Measurements from ENCODE around the gene CTDP1. TPM values are rescaled to one million over a fixed set of nuclear protein-coding genes. Genes with fewer than 3 reads are reported as not detected.

The CTDP1 gene
- polyA plus RNA-seq, 1 experiment, result 12.9 TPM

DNA sequence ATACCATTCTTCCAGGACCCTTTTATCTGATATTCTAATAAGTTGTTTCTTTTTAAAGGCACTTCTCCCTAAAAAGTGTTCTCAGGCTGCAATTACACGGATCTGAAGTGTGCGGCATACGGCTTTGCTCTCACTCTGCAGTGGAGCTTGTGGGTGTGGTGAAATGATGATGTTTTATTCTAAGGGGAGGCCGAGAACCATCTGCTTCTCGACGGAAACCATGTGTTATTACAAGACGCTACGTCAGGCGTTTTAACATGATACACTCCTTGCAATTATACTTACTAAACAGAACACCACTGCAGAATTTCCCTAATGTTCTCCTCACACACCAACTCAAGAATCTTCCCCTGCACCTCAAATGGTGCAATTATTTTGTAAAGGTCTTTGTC lies 34.9 kb upstream of the CTDP1 start:
- DNase-seq (ENCODE audit: low read depth), result no peak
- H3K36me3 ChIP-seq (ENCODE audit: control insufficient read depth, insufficient read depth, low read length), result no peaks in the 10 kb centered on the region
- H3K4me3 ChIP-seq (ENCODE audit: low read depth, low read length), result no peak overlapping the region
- POLR2A ChIA-PET, result interaction anchor here (0.5 kb wide), 1 partner anchor 273 kb away, joined by 3 read pairs; no protein-coding TSS in a partner anchor
- TF ChIP-seq, protein P1, sequence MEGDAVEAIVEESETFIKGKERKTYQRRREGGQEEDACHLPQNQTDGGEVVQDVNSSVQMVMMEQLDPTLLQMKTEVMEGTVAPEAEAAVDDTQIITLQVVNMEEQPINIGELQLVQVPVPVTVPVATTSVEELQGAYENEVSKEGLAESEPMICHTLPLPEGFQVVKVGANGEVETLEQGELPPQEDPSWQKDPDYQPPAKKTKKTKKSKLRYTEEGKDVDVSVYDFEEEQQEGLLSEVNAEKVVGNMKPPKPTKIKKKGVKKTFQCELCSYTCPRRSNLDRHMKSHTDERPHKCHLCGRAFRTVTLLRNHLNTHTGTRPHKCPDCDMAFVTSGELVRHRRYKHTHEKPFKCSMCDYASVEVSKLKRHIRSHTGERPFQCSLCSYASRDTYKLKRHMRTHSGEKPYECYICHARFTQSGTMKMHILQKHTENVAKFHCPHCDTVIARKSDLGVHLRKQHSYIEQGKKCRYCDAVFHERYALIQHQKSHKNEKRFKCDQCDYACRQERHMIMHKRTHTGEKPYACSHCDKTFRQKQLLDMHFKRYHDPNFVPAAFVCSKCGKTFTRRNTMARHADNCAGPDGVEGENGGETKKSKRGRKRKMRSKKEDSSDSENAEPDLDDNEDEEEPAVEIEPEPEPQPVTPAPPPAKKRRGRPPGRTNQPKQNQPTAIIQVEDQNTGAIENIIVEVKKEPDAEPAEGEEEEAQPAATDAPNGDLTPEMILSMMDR (IDR thresholded peaks at IDR 0.05; ENCODE audit: insufficient read depth, low read depth, low read length), result no peak
- CTCF ChIA-PET, result interaction anchor here (0.5 to 2.2 kb wide), 16 partner anchors 10 to 294 kb away, joined by 3 to 22 read pairs (median 4); partner anchors contain the start of gene NFATC1
- peaks cover 5% of the 10 kb centered on the region for H3K27me3 ChIP-seq (ENCODE audit: control insufficient read depth, insufficient read depth, low read length)

DNA sequence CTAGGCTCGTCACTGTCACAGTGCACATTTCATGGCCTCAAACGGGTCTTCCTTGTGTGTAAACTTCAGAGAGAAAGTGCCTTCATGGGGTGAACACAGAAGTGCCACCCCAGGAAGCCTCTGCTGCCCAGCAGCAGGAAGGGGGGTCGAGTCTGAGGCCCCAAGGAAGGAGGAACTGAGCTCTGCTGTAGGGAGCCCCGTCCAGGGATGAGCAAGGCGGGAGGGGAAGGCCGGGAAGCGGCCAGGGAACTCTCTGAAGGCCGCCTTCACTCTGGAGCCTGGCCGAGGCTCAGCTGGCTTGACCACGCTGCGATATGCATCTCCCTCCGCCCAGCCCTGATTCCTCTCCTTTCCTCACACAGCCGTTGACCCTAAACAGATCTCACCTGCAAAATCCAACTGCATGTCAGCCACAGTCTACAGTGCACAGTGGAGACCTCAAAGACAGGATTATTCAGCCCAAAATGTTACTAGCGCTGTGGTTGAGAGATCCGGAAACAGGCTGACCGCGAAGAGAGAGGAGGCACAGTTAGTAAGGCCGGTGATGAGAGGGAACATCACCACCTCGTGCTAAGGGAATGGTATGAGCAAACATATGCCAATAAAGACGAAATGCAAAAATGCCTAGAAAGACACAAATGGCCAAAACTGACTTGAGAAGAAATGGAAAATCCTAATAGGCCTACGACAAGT lies 34.2 kb upstream of the CTDP1 start:
- CTCF ChIA-PET, result interaction anchor here (0.5 to 2.2 kb wide), 14 partner anchors 9 to 294 kb away, joined by 3 to 22 read pairs (median 4); no protein-coding TSS in a partner anchor
- Histone ChIP-seq H3K4me3 (ENCODE audit: low read depth, low read length) (no peak overlapping the region), H3K36me3 (ENCODE audit: control insufficient read depth, insufficient read depth, low read length) (no peaks in the 10 kb centered on the region), H3K27me3 (ENCODE audit: control insufficient read depth, insufficient read depth, low read length) (peaks cover 7% of the 10 kb centered on the region)
- TF ChIP-seq, protein P1 (IDR thresholded peaks at IDR 0.05; ENCODE audit: insufficient read depth, low read depth, low read length), result no peak
- no peak for DNase-seq (ENCODE audit: low read depth)
- POLR2A ChIA-PET, result no interaction called here

DNA sequence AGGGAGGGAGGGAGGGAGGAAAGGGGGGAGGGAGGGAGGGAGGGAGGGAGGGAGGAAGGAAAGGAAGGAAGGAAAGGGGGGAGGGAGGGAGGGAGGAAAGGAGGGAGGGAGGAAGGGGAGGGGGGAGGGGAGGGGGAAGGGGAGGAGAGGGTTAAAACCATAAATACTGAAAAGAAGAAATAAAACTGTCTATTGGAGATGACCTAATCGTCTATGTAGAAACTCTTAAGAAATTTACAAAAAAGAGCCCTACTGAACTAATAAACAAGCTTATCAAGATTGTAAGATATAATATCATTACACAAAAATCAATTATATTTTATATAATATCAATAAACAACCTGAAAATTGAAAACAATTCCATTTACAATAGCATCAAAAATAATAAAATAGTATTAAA lies 32.3 kb upstream of the CTDP1 start:
- H3K27me3 ChIP-seq (ENCODE audit: control insufficient read depth, insufficient read depth, low read length), result peaks cover 10% of the 10 kb centered on the region
- no peak for DNase-seq (ENCODE audit: low read depth)
- no peaks in the 10 kb centered on the region for H3K36me3 ChIP-seq (ENCODE audit: control insufficient read depth, insufficient read depth, low read length)
- ChIA-PET CTCF (no interaction called here), POLR2A (no interaction called here)
- no peak overlapping the region for H3K4me3 ChIP-seq (ENCODE audit: low read depth, low read length)
- TF ChIP-seq, protein P1 (IDR thresholded peaks at IDR 0.05; ENCODE audit: insufficient read depth, low read depth, low read length), result no peak

DNA sequence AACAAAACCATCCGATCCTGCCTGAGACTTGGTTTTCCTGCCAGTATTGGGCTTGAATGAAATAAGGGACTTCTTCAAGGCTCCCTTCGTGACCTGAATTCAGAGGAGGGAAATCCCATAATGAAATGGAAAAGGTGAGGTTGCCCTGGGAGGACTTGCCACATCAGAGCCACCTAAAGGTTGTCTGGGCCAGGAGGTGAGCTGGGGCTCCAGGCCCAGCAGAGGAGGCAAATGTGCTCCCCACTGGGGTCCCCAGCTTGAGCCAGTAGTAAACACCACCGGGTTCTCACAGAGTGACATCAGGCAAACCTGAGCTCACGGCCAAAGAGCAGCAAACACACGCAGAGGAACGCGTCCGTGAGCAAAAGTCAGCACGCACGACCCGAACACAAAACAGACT lies 28.6 kb upstream of the CTDP1 start:
- TF ChIP-seq, protein P1 (IDR thresholded peaks at IDR 0.05; ENCODE audit: insufficient read depth, low read depth, low read length), result no peak
- CTCF ChIA-PET, result interaction anchor here (1.2 to 2.3 kb wide), 3 partner anchors 10 to 272 kb away, joined by 3 to 6 read pairs (median 6); no protein-coding TSS in a partner anchor
- H3K4me3 ChIP-seq (ENCODE audit: low read depth, low read length), result no peak overlapping the region
- H3K27me3 ChIP-seq (ENCODE audit: control insufficient read depth, insufficient read depth, low read length), result peaks cover 8% of the 10 kb centered on the region
- POLR2A ChIA-PET, result no interaction called here
- H3K36me3 ChIP-seq (ENCODE audit: control insufficient read depth, insufficient read depth, low read length), result no peaks in the 10 kb centered on the region
- DNase-seq (ENCODE audit: low read depth), result no peak

DNA sequence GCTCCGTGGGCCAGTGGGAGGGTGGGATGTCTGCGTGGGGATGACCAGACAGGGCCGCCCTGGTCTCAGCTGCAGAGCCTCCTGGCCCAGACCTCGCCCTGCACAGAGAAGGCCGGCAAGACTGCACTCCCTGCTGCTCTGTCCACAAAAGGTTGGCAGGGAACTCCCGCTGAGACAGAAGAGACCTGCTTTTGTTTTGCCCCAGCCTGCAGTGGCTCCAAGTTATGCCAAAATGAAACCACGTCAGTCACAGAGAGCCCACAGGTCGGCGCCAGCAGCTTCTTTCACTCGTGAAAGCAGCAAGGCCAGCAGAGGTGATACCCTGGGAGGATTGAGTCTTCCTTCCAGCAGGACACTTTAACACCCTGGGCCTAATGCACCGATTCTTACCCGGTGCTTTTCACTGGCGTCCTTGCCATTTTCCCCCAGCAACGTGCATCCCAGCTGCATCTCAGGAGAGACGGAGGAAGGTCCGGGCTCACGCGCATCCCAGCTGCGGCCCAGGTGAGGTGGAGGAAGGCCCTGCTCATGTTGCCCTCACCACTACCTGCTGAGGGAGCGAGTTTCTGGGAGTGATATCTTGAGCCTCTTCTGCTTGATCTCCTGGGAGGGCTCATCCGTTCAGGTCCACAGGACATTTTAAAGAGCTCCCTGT lies 22.1 kb upstream of the CTDP1 start:
- no peaks in the 10 kb centered on the region for H3K36me3 ChIP-seq (ENCODE audit: control insufficient read depth, insufficient read depth, low read length)
- peaks cover 2% of the 10 kb centered on the region for H3K27me3 ChIP-seq (ENCODE audit: control insufficient read depth, insufficient read depth, low read length)
- CTCF ChIA-PET, result interaction anchor here (1.6 kb wide), 1 partner anchor 13 kb away, joined by 7 read pairs; no protein-coding TSS in a partner anchor
- H3K4me3 ChIP-seq (ENCODE audit: low read depth, low read length), result no peak overlapping the region
- DNase-seq (ENCODE audit: low read depth), result no peak
- TF ChIP-seq, protein P1 (IDR thresholded peaks at IDR 0.05; ENCODE audit: insufficient read depth, low read depth, low read length), result no peak
- POLR2A ChIA-PET, result no interaction called here
